Retina (tissue), 1 donor: Measurements from ENCODE around the gene RAB11FIP5.

Experiments
- DNase-seq: peaks from one replicate; pipeline ENCODE4 v3.0.0-alpha.2; 2016

RAB11FIP5 gene

GRCh38 chr2:73085691-73086090 is 27.1 kb downstream of the RAB11FIP5 start:
- peak; percentile 81 for DNase-seq

GRCh38 chr2:73084971-73085370 is 27.8 kb downstream of the RAB11FIP5 start:
- no peak for DNase-seq

GRCh38 chr2:73083886-73084800 is 28.6 kb downstream of the RAB11FIP5 start:
- DNase-seq: no peak

- no peak for DNase-seq
Measured at GRCh38 chr2:73082523-73083410, 30.0 kb downstream of the RAB11FIP5 start.

- DNase-seq: no peak
Measured at GRCh38 chr2:73081181-73081671, 31.5 kb downstream of the RAB11FIP5 start.

GRCh38 chr2:73080321-73081131 is 32.2 kb downstream of the RAB11FIP5 start:
- DNase-seq: peak; percentile 46

GRCh38 chr2:73079636-73080035 is 33.1 kb downstream of the RAB11FIP5 start:
- no peak for DNase-seq

GRCh38 chr2:73078457-73079411 is 34.0 kb downstream of the RAB11FIP5 start:
- DNase-seq: no peak

- no peak for DNase-seq
Measured at GRCh38 chr2:73077424-73077795, 35.3 kb downstream of the RAB11FIP5 start.

GRCh38 chr2:73076701-73077423 is 35.9 kb downstream of the RAB11FIP5 start:
- DNase-seq: no peak

- DNase-seq: no peak
Measured at GRCh38 chr2:73075477-73076373, 37.0 kb downstream of the RAB11FIP5 start.

- no peak for DNase-seq
Measured at GRCh38 chr2:73074110-73075069, 38.4 kb downstream of the RAB11FIP5 start.

- DNase-seq: no peak
Measured at GRCh38 chr2:73072416-73072815, 40.3 kb downstream of the RAB11FIP5 start.

GRCh38 chr2:73072129-73072395 is 40.7 kb downstream of the RAB11FIP5 start:
- no peak for DNase-seq

- peak; percentile 100 for DNase-seq
Measured at GRCh38 chr2:73071360-73072128, 41.2 kb downstream of the RAB11FIP5 start, which contains the start of gene SFXN5. Gene SFXN5, minus strand, starts transcription at chr2:73071712. Its CDS starts 7 bp downstream, at chr2:73071705.

- DNase-seq: peak; percentile 80
Measured at GRCh38 chr2:73070643-73071359, 41.9 kb downstream of the RAB11FIP5 start.
